K562 (cell line): ENCODE measurements around the gene JAKMIP1. TPM values are rescaled to one million over a fixed set of nuclear protein-coding genes. Genes with fewer than 3 reads are reported as not detected.

Experiments
- ATAC-seq: fragments of 200-7000 bp; cut with Tn5 transposase; 3 replicates; pipeline ENCODE4 v1.9.1; 2020; ENCODE audit warnings: moderate library complexity
- BruUV-seq: library from RNA; stranded (reverse); fragments of 400-500 nt; replicated peaks from 2 replicates; lab custom pipeline; 2021; lab: Mats Ljungman, UMichigan
- CTCF ChIA-PET: fragments of 300-600 bp; formaldehyde crosslinking; extraction: SDS; loops from one replicate; lab custom pipeline; 2021; ENCODE audit warnings: low intra/inter-chr PET ratio; lab: Yijun Ruan, JAX
- POLR2A ChIA-PET: fragments of 300-600, 350-650 bp; sonication (Branson Sonifier 250); formaldehyde crosslinking; extraction: SDS; loops from one replicate; lab custom pipeline; 2021; ENCODE audit warnings: antibody characterized with exemption, inconsistent platforms; lab: Yijun Ruan, JAX
- DNase-seq, 4 experiments: peaks; one replicate each; pipeline versions ENCODE4 v3.0.0 to v3.0.0-alpha.2; 2011 to 2018; ENCODE audit warnings: low spot score in 3 of 4, mixed read lengths in 3 of 4; ENCODE audit errors: extremely low read depth in 1 of 4
- FAIRE-seq: peaks from 2 replicates; lab custom pipeline; 2011; peaks lifted over from hg19 to GRCh38; lab: Jason Lieb, UNC
- H2AFZ ChIP-seq: 2 replicates; pipeline ENCODE4 v1.6.0; 2011; ENCODE audit warnings: low read depth, low read length, control low read depth, inconsistent platforms
- H3K27ac ChIP-seq: fragments of 200-600 bp; 3 replicates; pipeline ENCODE4 v1.8.0; 2011; ENCODE audit warnings: low read depth, mild to moderate bottlenecking, control low read depth, inconsistent platforms, low read length, moderate library complexity, mixed read lengths; ENCODE audit errors: extremely low read depth
- H3K27me3 ChIP-seq, 2 experiments: fragments of 300-600 bp in 1 of 2; 2 replicates in 1 of 2; 3 replicates in 1 of 2; pipeline versions ENCODE4 v1.6.0 to v1.8.0; 2011; ENCODE audit warnings: inconsistent platforms in 2 of 2, low read length in 2 of 2, mild to moderate bottlenecking in 1 of 2, mixed read lengths in 1 of 2, moderate library complexity in 1 of 2; ENCODE audit not compliant: control insufficient read depth in 2 of 2, insufficient read depth in 2 of 2
- H3K36me3 ChIP-seq: fragments of 300-600 bp; 3 replicates; pipeline ENCODE4 v1.8.0; 2011; ENCODE audit warnings: mild to moderate bottlenecking, low read length, inconsistent platforms; ENCODE audit not compliant: control insufficient read depth, insufficient read depth
- H3K4me1 ChIP-seq, 2 experiments: fragments of 200-600 bp in 1 of 2; replicated peaks in 1 of 2; 2 replicates in 1 of 2; 3 replicates in 1 of 2; pipeline versions ENCODE4 v1.5.1 to v1.8.0; 2011; ENCODE audit warnings: inconsistent platforms in 2 of 2, low read length in 2 of 2, mild to moderate bottlenecking in 1 of 2, mixed read lengths in 1 of 2, moderate library complexity in 1 of 2; ENCODE audit not compliant: control insufficient read depth in 2 of 2, insufficient read depth in 2 of 2
- H3K4me2 ChIP-seq: 2 replicates; pipeline ENCODE4 v1.6.1; 2011; ENCODE audit warnings: low read length, control low read depth, inconsistent platforms, mixed read lengths; ENCODE audit not compliant: insufficient read depth
- H3K4me3 ChIP-seq: fragments of 200-600 bp; sonication (generic), shearing (Covaris generic); 2 replicates; pipeline ENCODE4 v1.5.1; 2016; ENCODE audit warnings: control low read depth, inconsistent platforms
- H3K79me2 ChIP-seq: fragments of 200-600 bp; 3 replicates; pipeline ENCODE4 v1.8.0; 2011; ENCODE audit warnings: low read length, inconsistent platforms; ENCODE audit not compliant: control insufficient read depth, insufficient read depth
- H3K9ac ChIP-seq, 2 experiments: 2 replicates each; pipeline versions ENCODE4 v1.6.0 to v1.6.1; 2011; ENCODE audit warnings: low read depth in 2 of 2, low read length in 2 of 2, control low read depth in 1 of 2, inconsistent platforms in 1 of 2, mild to moderate bottlenecking in 1 of 2, mixed read lengths in 1 of 2; ENCODE audit not compliant: insufficient read depth in 1 of 2
- H3K9me1 ChIP-seq: one replicate; pipeline ENCODE4 v1.6.0; 2011; ENCODE audit warnings: inconsistent platforms, mild to moderate bottlenecking, low read length, moderate library complexity; ENCODE audit not compliant: control insufficient read depth, insufficient read depth
- H3K9me3 ChIP-seq: replicated peaks from 2 replicates; pipeline ENCODE4 v1.5.1; 2011; ENCODE audit warnings: low read depth, low read length, inconsistent platforms; ENCODE audit not compliant: control insufficient read depth, insufficient read depth
- H4K20me1 ChIP-seq: replicated peaks from 2 replicates; pipeline ENCODE4 v1.6.1; 2011; ENCODE audit warnings: low read length, inconsistent platforms, mixed read lengths; ENCODE audit not compliant: control insufficient read depth, insufficient read depth
- ERF ChIP-seq: fragments of 450-650 bp; formaldehyde crosslinking; IDR thresholded peaks from 2 replicates; pipeline ENCODE4 v1.4.0; 2020; ENCODE audit warnings: mild to moderate bottlenecking, mixed read lengths
- FOXA3 ChIP-seq, 2 experiments: fragments of 450-650 bp in 1 of 2; sonication (generic) in 1 of 2; formaldehyde crosslinking; IDR thresholded peaks in 1 of 2; conservative IDR thresholded peaks in 1 of 2; 2 replicates each; pipeline versions ENCODE4 v1.4.0 to v1.8.0; 2020 to 2022; ENCODE audit warnings: mild to moderate bottlenecking in 2 of 2, missing genetic modification reagents in 1 of 2
- HNRNPL ChIP-seq: fragments of 200-400 bp; formaldehyde crosslinking; IDR thresholded peaks from 2 replicates; pipeline ENCODE4 v1.6.1; 2017; ENCODE audit warnings: low read depth, mild to moderate bottlenecking, low read length
- HOMEZ ChIP-seq: fragments of 250-450 bp; sonication (Bioruptor Pico); IDR thresholded peaks from 2 replicates; pipeline ENCODE4 v1.4.0; 2020; ENCODE audit warnings: mild to moderate bottlenecking, moderate library complexity
- NCOR1 ChIP-seq: fragments of 450-650 bp; IDR thresholded peaks from 2 replicates; pipeline ENCODE4 v1.6.1; 2016; ENCODE audit warnings: mild to moderate bottlenecking, moderate library complexity
- RFX5 ChIP-seq: IDR thresholded peaks from 2 replicates; pipeline ENCODE4 v1.6.1; 2011; ENCODE audit warnings: low read depth, mild to moderate bottlenecking, improper control_type of control experiment, low read length
- SMARCA4 ChIP-seq: fragments of 450-650 bp; IDR thresholded peaks from 2 replicates; pipeline ENCODE4 v1.6.1; 2016
- TSC22D4 ChIP-seq: fragments of 450-650 bp; IDR thresholded peaks from 2 replicates; pipeline ENCODE4 v1.6.1; 2016; ENCODE audit warnings: missing genetic modification characterization, missing biosample characterization, control low read depth
- ZFX ChIP-seq: sonication (generic); formaldehyde crosslinking; IDR thresholded peaks from 2 replicates; pipeline ENCODE4 v1.8.0; 2022; ENCODE audit warnings: mild to moderate bottlenecking, missing genetic modification reagents, moderate library complexity
- WGBS: fragments of 100-300 bp; shearing (Covaris generic); methylation state at CpG from one replicate; pipeline ENCODE4 v1.1.6; 2016; ENCODE audit warnings: low coverage, mixed read lengths; ENCODE audit not compliant: insufficient coverage; ENCODE audit errors: missing lambda C conversion rate; 5-methylcytosine and 5-hydroxymethylcytosine counted together
- in situ Hi-C: fragments of 300-500 bp; cut with MboI; formaldehyde crosslinking; loops from 4 replicates; pipeline ENCODE4 v1.15.0; 2018; ENCODE audit warnings: inconsistent platforms, mixed read lengths
- intact Hi-C: fragments of 100-400 bp; cut with micrococcal nuclease; formaldehyde crosslinking; loops from 2 replicates; pipeline ENCODE4 v1.14.2; 2022
- polyA plus RNA-seq, 8 experiments: library from polyadenylated mRNA; depleted of rRNA in 4 of 8; stranded (reverse) in 5 of 8; unstranded in 3 of 8; fragments of >200 nt; fragmentation: Nextera tagmentation in 2 of 8; fragmentation: Illumina TruSeq in 1 of 8; extraction: Ambion mirVana in 2 of 8; extraction: Trizol in 1 of 8; gene quantifications; 2 replicates each; pipeline versions ENCODE4 v1.2.1 to v1.2.3, GENCODE V29; 2011 to 2014; ENCODE audit warnings: inconsistent platforms in 1 of 8, missing spikeins in 1 of 8
- total RNA-seq, 7 experiments: library from RNA; depleted of rRNA in 6 of 7; stranded (reverse); fragments of >200 nt in 6 of 7; fragmentation: Illumina TruSeq in 2 of 7; extraction: Trizol in 2 of 7; gene quantifications; 2 replicates each; pipeline versions ENCODE4 v1.2.1 to v1.2.3, GENCODE V29; 2011 to 2021; ENCODE audit warnings: low replicate concordance in 1 of 7
- TF ChIP-seq, protein P1 (sequence below), 2 experiments: fragments of 150-350 bp in 1 of 2; IDR thresholded peaks; 2 replicates each; pipeline ENCODE4 v1.6.1; 2012 to 2016; ENCODE audit warnings: low read depth in 2 of 2, low read length in 2 of 2, mild to moderate bottlenecking in 1 of 2, moderate library complexity in 1 of 2
- TF ChIP-seq, protein P2 (sequence below): fragments of 450-650 bp; formaldehyde crosslinking; IDR thresholded peaks from 2 replicates; pipeline ENCODE4 v1.4.0; 2020; ENCODE audit warnings: mild to moderate bottlenecking
- TF ChIP-seq, protein P3 (sequence below): fragments of 200-800 bp; sonication (Bioruptor generic); IDR thresholded peaks from 2 replicates; pipeline ENCODE4 v1.6.1; 2016; ENCODE audit warnings: missing genetic modification characterization, missing compliant biosample characterization

Gene JAKMIP1
- total and polyA plus RNA-seq, 9 of the 15 experiments (the other 6 are each of a cell fraction or from before 2014, with no cell fraction given): not detected

GRCh38 chr4:6017030-6017429 is 183.3 kb downstream of the JAKMIP1 start:
- H3K9me1 ChIP-seq: no peaks in the 10 kb centered on the region
- H2AFZ ChIP-seq: no peak overlapping the region
- no peak overlapping the region for H3K4me3 ChIP-seq
- POLR2A ChIA-PET: no interaction called here
- in situ Hi-C loops (no loop called here), intact Hi-C loops (no loop called here)
- ATAC-seq (no peak), FAIRE-seq (no peak), DNase-seq (no peak)
- no peak overlapping the region for H3K27ac ChIP-seq
- no TSS peak for BruUV-seq
- no peaks in the 10 kb centered on the region for H3K79me2 ChIP-seq
- CTCF ChIA-PET: no interaction called here
- H3K27me3 ChIP-seq: peaks cover 2 to 42% of the 10 kb centered on the region in 2 experiments; a peak in 3 of 5 replicates
- H4K20me1 ChIP-seq: no peaks in the 10 kb centered on the region; the same call in none of the 2 replicates
- no peak overlapping the region for H3K9ac ChIP-seq
- no peak overlapping the region for H3K4me2 ChIP-seq
- no peaks in the 10 kb centered on the region for H3K9me3 ChIP-seq
- no peaks in the 10 kb centered on the region for H3K4me1 ChIP-seq
- H3K36me3 ChIP-seq: no peaks in the 10 kb centered on the region
- 2% methylated on average over 10 of the region's 10 CpGs for WGBS
- TF ChIP-seq NCOR1 (no peak), ERF (CRISPR knock-in tag) (no peak), HNRNPL (no peak), SMARCA4 (no peak), TSC22D4 (tag) (no peak), FOXA3 (CRISPR knock-in tag; conservative IDR thresholded peaks at IDR 0.05 in 1 of 2, IDR thresholded peaks at IDR 0.05 in 1 of 2) (no peak), RFX5 (no peak), ZFX (CRISPR knock-in tag) (no peak), HOMEZ (CRISPR knock-in tag) (no peak)
- TF ChIP-seq, protein P1, sequence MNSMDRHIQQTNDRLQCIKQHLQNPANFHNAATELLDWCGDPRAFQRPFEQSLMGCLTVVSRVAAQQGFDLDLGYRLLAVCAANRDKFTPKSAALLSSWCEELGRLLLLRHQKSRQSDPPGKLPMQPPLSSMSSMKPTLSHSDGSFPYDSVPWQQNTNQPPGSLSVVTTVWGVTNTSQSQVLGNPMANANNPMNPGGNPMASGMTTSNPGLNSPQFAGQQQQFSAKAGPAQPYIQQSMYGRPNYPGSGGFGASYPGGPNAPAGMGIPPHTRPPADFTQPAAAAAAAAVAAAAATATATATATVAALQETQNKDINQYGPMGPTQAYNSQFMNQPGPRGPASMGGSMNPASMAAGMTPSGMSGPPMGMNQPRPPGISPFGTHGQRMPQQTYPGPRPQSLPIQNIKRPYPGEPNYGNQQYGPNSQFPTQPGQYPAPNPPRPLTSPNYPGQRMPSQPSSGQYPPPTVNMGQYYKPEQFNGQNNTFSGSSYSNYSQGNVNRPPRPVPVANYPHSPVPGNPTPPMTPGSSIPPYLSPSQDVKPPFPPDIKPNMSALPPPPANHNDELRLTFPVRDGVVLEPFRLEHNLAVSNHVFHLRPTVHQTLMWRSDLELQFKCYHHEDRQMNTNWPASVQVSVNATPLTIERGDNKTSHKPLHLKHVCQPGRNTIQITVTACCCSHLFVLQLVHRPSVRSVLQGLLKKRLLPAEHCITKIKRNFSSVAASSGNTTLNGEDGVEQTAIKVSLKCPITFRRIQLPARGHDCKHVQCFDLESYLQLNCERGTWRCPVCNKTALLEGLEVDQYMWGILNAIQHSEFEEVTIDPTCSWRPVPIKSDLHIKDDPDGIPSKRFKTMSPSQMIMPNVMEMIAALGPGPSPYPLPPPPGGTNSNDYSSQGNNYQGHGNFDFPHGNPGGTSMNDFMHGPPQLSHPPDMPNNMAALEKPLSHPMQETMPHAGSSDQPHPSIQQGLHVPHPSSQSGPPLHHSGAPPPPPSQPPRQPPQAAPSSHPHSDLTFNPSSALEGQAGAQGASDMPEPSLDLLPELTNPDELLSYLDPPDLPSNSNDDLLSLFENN (IDR thresholded peaks at IDR 0.05; ENCODE audit: low read depth in 2 of 2, low read length in 2 of 2): no peak
- TF ChIP-seq, protein P2, sequence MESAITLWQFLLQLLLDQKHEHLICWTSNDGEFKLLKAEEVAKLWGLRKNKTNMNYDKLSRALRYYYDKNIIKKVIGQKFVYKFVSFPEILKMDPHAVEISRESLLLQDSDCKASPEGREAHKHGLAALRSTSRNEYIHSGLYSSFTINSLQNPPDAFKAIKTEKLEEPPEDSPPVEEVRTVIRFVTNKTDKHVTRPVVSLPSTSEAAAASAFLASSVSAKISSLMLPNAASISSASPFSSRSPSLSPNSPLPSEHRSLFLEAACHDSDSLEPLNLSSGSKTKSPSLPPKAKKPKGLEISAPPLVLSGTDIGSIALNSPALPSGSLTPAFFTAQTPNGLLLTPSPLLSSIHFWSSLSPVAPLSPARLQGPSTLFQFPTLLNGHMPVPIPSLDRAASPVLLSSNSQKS (CRISPR knock-in tag): no peak
- TF ChIP-seq, protein P3, sequence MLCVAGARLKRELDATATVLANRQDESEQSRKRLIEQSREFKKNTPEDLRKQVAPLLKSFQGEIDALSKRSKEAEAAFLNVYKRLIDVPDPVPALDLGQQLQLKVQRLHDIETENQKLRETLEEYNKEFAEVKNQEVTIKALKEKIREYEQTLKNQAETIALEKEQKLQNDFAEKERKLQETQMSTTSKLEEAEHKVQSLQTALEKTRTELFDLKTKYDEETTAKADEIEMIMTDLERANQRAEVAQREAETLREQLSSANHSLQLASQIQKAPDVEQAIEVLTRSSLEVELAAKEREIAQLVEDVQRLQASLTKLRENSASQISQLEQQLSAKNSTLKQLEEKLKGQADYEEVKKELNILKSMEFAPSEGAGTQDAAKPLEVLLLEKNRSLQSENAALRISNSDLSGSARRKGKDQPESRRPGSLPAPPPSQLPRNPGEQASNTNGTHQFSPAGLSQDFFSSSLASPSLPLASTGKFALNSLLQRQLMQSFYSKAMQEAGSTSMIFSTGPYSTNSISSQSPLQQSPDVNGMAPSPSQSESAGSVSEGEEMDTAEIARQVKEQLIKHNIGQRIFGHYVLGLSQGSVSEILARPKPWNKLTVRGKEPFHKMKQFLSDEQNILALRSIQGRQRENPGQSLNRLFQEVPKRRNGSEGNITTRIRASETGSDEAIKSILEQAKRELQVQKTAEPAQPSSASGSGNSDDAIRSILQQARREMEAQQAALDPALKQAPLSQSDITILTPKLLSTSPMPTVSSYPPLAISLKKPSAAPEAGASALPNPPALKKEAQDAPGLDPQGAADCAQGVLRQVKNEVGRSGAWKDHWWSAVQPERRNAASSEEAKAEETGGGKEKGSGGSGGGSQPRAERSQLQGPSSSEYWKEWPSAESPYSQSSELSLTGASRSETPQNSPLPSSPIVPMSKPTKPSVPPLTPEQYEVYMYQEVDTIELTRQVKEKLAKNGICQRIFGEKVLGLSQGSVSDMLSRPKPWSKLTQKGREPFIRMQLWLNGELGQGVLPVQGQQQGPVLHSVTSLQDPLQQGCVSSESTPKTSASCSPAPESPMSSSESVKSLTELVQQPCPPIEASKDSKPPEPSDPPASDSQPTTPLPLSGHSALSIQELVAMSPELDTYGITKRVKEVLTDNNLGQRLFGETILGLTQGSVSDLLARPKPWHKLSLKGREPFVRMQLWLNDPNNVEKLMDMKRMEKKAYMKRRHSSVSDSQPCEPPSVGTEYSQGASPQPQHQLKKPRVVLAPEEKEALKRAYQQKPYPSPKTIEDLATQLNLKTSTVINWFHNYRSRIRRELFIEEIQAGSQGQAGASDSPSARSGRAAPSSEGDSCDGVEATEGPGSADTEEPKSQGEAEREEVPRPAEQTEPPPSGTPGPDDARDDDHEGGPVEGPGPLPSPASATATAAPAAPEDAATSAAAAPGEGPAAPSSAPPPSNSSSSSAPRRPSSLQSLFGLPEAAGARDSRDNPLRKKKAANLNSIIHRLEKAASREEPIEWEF (CRISPR knock-in tag): no peak
